Mucosa of rectum (tissue), 2 donors: ENCODE measurements around the gene ARID1A.
"Not testable (repeated sequence)": the region's sequence is repeated elsewhere in the genome, so short reads cannot be mapped to it uniquely, and the experiment has no call there.

Experiments used
- H3K27ac ChIP-seq, 2 donors: one replicate each; pipeline ENCODE4 v1.7.0; 2013; ENCODE audit warnings: inconsistent platforms in 2 of 2, low read depth in 2 of 2, low read length in 2 of 2
- H3K27me3 ChIP-seq, 2 donors: one replicate each; pipeline ENCODE4 v1.7.0; 2013; ENCODE audit warnings: low read length in 2 of 2; ENCODE audit not compliant: control insufficient read depth in 2 of 2, insufficient read depth in 2 of 2
- H3K36me3 ChIP-seq, 2 donors: one replicate each; pipeline ENCODE4 v1.7.0; 2013; ENCODE audit warnings: low read length in 2 of 2; ENCODE audit not compliant: control insufficient read depth in 2 of 2, insufficient read depth in 2 of 2
- H3K4me1 ChIP-seq, 2 donors: one replicate each; pipeline ENCODE4 v1.7.0; 2013; ENCODE audit warnings: low read length in 2 of 2, mild to moderate bottlenecking in 1 of 2; ENCODE audit not compliant: control insufficient read depth in 2 of 2, insufficient read depth in 2 of 2
- H3K4me3 ChIP-seq, 2 donors: one replicate each; pipeline ENCODE4 v1.7.0; 2013; ENCODE audit warnings: low read length in 2 of 2
- H3K9ac ChIP-seq, 2 donors: one replicate each; pipeline ENCODE4 v1.7.0; 2013; ENCODE audit warnings: low read length in 2 of 2, low read depth in 1 of 2, mild to moderate bottlenecking in 1 of 2
- H3K9me3 ChIP-seq, 2 donors: one replicate each; pipeline ENCODE4 v1.7.0; 2013; ENCODE audit warnings: low read length in 2 of 2; ENCODE audit not compliant: control insufficient read depth in 2 of 2
- donor health status: healthy.
- donor health status: Normal muscosa, but diverticular disease.

The ARID1A gene

DNA sequence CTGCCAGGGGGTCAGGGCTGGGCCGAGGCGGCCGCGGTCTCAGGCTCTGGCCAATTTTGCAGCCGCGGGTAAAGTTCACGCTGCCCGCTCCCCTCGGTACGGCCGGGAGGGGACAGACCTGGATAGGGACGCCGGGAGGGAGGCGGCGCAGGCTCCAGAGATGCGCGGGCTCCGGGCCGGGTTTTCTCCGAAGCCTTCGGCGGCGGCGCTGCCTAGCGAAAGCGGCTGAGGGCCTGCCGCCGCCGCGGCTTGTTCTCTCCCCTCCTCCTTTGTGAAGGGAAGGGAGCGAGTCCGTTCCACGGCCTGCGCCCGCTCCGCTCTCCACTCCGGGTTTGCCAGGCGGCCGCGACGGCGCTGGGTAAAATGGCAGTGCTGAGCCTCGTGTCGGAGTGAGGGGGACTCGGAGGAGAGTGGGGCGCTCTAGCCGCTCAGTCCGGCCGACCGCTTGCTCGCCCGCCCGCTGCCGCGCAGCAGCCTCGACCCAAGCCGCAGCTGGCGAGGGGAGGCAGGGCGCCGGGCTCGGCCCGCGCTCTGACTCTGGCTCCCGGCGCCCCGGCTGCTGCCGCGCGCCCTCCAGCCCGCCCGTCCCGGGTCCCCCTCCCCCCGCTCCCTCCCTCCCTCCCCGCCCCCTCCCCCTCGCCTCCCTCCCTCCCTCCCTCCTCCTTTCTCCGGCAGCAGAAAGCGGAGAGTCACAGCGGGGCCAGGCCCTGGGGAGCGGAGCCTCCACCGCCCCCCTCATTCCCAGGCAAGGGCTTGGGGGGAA is at the start of gene ARID1A:
TSS of gene ARID1A (plus strand) at position 660 of the 763 bp plus-strand sequence. CDS start 389 bp downstream, outside the sequence.
- peak within 1 kb of the TSS; percentile 92 to 97 for H3K27ac ChIP-seq
- H3K9me3 ChIP-seq, result no peaks in the 10 kb centered on the region
- H3K4me1 ChIP-seq, result peaks cover 34 to 46% of the 10 kb centered on the region in 2 donors

DNA sequence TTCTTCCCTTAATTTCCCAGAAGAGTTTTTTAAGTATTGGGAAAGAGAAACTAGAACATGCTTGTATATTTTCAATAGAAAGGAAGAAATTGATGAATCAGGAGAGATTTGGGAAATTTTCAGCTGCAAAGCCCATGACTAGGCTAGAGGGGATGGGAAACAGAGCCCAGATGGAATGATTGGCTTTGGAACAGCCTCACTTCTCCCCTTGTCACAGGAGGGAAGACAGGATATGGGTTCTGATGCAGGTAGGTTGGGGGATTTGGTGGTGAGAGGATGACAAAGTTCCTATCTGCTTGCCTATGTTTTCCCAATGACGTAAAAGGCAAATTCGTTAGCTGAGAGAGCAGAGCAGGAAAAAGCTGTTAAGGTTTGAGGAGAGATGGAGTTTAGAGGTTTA is 31.0 kb upstream of the ARID1A start:
- no peaks in the 10 kb centered on the region for H3K4me1 ChIP-seq
- H3K9me3 ChIP-seq, result no peaks in the 10 kb centered on the region
- H3K9ac ChIP-seq, result no peak overlapping the region
- H3K27me3 ChIP-seq, result no peaks in the 10 kb centered on the region
- no peak overlapping the region for H3K27ac ChIP-seq
- H3K36me3 ChIP-seq, result no peaks in the 10 kb centered on the region
- H3K4me3 ChIP-seq, result no peak overlapping the region

More for the DNA sequence above, at the start of gene ARID1A:
- H3K4me3 ChIP-seq, result peak within 1 kb of the TSS; percentile 80 to 88
- no peaks in the 10 kb centered on the region for H3K27me3 ChIP-seq
- peak within 1 kb of the TSS; percentile 72 to 85 for H3K9ac ChIP-seq
- H3K36me3 ChIP-seq, result no peaks in the 10 kb centered on the region

DNA sequence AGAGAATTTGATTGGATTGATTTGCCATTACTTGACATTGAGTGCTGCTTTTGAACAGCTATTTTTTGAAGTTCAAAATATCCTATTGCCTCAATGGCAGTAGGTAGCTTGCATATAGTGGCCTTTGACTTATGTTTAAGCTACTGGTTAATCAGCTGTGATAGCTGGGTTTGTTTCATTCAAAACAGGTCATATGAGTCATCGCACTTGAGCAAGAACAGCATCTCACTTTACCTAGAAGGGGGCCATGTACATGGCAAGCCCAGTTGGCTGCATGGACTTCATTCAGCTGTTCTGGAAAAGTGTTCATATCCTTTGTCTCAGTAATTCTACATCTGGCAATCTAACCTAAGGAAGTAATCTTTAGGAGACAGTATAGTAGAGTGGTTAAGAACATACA is 29.0 kb upstream of the ARID1A start:
- no peak overlapping the region for H3K9ac ChIP-seq
- H3K27ac ChIP-seq, result no peak overlapping the region
- no peaks in the 10 kb centered on the region for H3K9me3 ChIP-seq
- no peaks in the 10 kb centered on the region for H3K27me3 ChIP-seq
- no peaks in the 10 kb centered on the region for H3K36me3 ChIP-seq
- no peak overlapping the region for H3K4me3 ChIP-seq
- H3K4me1 ChIP-seq, result no peaks in the 10 kb centered on the region

DNA sequence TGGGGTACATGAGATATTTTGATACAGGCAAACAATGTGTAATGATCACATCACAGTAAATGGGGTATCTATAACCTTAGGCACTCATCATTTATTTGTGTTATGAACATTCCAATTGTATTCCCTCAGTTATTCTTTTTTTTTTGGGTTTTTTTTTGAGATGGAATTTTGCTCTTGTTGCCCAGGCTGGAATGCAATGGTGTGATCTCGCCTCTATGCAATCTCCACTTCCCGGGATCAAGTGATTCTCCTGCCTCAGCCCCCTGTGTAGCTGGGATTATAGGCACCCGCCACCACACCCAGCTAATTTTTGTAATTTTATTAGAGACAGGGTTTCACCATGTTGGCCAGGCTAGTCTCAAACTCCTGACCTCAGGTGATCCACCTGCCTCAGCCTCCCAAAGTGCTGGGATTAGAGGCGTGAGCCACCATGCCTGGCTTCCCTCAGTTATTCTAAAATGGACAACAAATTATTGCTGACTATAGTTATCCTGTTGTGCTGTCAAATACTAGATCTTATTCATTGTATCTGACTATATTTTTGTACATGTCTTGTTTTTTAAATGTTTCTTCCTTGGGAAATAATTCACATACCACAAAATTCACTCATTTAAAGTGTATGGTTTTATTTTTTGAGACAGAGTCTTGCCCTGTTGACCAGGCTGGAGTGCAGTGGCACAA is 27.6 kb upstream of the ARID1A start:
- not testable (repeated sequence) for H3K9ac ChIP-seq, H3K27ac ChIP-seq, H3K9me3 ChIP-seq, H3K36me3 ChIP-seq, H3K27me3 ChIP-seq, H3K4me1 ChIP-seq, H3K4me3 ChIP-seq

DNA sequence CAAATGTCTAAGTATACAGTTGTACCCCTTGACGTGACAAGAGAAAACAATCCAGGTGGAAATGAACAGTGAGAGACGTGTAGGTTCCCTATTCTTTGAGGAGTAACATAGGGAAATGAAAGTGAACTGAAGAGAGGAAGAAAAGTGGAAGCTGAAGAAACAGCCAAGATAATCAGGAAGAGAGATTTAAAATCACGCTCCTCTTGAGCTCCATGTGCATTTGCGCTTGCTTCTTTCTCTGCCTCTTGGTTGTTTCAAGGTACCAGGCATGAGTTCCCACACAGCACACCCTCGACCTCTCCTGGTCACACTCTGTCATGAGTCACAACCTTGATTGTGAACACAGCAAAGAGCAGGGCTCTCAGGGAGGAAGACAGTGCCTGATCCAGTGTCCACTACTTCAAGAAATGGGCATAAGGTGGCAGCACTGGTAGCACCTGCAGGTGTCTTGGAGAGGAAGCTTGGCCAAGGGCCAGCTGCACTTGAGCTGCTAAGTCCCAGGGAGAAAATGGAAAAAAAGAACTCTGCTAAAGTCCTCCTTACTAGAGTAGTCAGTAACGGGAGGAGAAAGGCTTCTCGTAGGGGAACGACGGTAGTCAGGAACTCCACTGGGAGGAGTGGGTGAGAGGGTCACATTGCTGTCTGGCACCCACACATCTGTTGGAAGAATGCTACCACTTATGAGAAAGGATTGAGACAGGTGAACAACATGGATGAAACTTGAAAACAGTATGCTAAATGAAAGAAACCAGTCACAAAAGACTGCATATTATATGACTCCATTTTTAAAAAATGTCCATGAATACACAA is 18.3 kb upstream of the ARID1A start:
- peak overlapping the region in 1 of 2 donors; percentile 34 for H3K27ac ChIP-seq
- H3K4me1 ChIP-seq, result peaks cover 7 to 8% of the 10 kb centered on the region in 2 donors
- H3K36me3 ChIP-seq, result no peaks in the 10 kb centered on the region
- H3K9me3 ChIP-seq, result no peaks in the 10 kb centered on the region
- H3K27me3 ChIP-seq, result no peaks in the 10 kb centered on the region
- peak overlapping the region; percentile 54 to 61 for H3K9ac ChIP-seq
- peak overlapping the region; percentile 48 for H3K4me3 ChIP-seq

DNA sequence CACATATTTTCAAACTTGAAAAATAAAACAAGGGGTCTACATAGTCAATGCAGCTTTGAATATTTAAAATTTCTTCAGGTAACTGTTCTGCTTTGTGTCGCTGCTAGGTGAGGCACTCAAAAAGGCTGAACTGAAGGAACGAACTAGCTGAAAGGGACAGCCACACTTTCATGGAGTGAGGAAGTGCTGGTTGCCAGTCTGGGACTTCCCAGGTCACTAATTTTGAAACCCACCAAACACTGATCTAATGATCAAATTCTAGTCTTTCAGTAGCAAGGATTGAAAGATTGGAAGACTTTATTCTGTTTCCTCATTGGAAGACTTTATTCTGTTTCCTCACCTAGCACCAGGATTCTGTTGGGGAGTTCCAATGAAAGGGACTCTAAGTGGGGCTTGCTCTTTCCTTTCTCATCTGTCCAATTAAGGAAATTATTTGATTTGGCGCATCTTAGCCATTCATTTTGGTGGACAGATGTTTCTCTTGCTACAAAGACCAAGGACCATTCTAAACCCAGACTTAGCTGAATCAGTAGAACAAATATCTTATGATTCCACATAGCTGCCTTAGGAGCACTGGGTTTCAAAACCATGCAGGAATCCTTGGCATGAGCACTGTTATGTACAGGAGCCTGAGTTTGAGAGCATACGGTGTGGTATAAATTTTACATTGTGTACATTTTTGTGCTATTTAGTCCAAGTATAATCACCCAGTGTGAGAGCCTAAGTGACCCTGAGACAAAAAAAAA is 10.9 kb upstream of the ARID1A start:
- no peak overlapping the region for H3K27ac ChIP-seq
- H3K9ac ChIP-seq, result no peak overlapping the region
- H3K36me3 ChIP-seq, result no peaks in the 10 kb centered on the region
- no peaks in the 10 kb centered on the region for H3K27me3 ChIP-seq
- H3K4me1 ChIP-seq, result no peaks in the 10 kb centered on the region
- no peaks in the 10 kb centered on the region for H3K9me3 ChIP-seq
- H3K4me3 ChIP-seq, result no peak overlapping the region

DNA sequence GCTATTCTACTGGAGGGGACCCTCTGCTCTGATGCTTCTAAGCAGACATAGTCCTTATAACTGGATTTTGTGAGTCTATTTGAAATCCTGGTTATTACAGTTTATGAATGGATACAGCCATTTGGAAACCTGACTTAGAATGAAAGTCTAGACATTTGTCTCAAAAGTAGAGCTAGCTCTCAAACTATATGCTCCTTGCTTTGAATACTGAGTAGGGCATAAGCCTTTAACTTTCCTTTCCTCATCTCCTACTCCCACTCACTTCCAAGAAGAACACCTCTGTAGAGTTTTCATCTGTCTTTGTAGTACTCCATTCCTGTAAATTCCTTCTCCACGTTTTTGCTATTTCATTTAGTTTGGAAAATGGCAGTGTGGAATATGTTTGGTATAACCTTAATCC is 9.0 kb upstream of the ARID1A start:
- H3K36me3 ChIP-seq, result no peaks in the 10 kb centered on the region
- peaks cover under 1 to 7% of the 10 kb centered on the region in 2 donors for H3K4me1 ChIP-seq
- no peaks in the 10 kb centered on the region for H3K27me3 ChIP-seq
- H3K27ac ChIP-seq, result no peak overlapping the region
- no peaks in the 10 kb centered on the region for H3K9me3 ChIP-seq
- no peak overlapping the region for H3K9ac ChIP-seq
- H3K4me3 ChIP-seq, result no peak overlapping the region

DNA sequence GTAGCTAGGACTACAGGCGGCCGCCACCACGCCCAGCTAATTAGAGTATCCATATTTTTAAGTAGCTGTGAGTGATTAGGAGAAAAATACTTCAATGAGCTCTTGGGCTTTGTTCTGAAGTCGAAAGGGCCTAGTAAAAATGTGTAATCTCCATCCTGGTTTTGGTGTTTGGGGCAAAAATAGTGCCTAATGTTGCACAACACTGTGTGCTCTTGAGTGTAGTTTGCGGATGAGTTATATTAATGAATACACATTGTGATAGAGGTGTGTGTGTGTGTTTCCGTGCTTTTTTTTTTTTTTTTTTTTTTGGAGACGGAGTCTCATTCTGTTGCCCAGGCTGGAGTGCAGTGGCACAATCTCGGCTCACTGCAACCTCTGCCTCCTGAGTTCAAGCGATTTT is 6.3 kb upstream of the ARID1A start:
- Histone ChIP-seq H3K27me3 (no peaks in the 10 kb centered on the region), H3K9ac (no peak overlapping the region), H3K4me1 (peaks cover 22 to 23% of the 10 kb centered on the region in 2 donors), H3K4me3 (no peak overlapping the region), H3K9me3 (no peaks in the 10 kb centered on the region), H3K27ac (no peak overlapping the region), H3K36me3 (no peaks in the 10 kb centered on the region)

DNA sequence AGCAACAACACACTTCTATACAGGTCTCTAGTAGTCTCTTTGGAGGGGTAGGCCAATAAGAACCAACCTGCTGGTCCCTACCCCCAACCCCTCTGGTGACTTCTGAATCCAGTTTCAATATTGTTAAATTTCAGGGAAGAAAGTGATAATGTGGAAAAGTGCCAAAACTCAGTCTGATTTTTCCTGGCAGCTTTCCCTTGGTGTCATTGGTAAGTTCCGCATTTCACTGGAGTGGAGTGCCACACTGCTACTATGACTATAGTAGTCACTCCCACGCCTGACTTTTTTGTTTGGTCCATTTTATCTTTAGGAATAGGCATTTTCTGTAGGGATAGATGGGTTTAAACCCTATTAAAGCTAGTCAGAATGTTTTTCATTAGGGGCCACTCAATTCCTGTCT is 5.7 kb upstream of the ARID1A start:
- H3K27ac ChIP-seq, result no peak overlapping the region
- no peak overlapping the region for H3K4me3 ChIP-seq
- no peaks in the 10 kb centered on the region for H3K27me3 ChIP-seq
- H3K9ac ChIP-seq, result no peak overlapping the region
- H3K36me3 ChIP-seq, result no peaks in the 10 kb centered on the region
- no peaks in the 10 kb centered on the region for H3K9me3 ChIP-seq
- H3K4me1 ChIP-seq, result peaks cover 28 to 29% of the 10 kb centered on the region in 2 donors
